ENCODE data around the gene NEUROD4. TPM values are rescaled to one million over a fixed set of nuclear protein-coding genes. Genes with fewer than 3 reads are reported as not detected.

The NEUROD4 gene
- total RNA-seq, 4 donors from 2014 or later, result not detected

- no peak overlapping the region for H3K27ac ChIP-seq
- TF ChIP-seq, protein P1, sequence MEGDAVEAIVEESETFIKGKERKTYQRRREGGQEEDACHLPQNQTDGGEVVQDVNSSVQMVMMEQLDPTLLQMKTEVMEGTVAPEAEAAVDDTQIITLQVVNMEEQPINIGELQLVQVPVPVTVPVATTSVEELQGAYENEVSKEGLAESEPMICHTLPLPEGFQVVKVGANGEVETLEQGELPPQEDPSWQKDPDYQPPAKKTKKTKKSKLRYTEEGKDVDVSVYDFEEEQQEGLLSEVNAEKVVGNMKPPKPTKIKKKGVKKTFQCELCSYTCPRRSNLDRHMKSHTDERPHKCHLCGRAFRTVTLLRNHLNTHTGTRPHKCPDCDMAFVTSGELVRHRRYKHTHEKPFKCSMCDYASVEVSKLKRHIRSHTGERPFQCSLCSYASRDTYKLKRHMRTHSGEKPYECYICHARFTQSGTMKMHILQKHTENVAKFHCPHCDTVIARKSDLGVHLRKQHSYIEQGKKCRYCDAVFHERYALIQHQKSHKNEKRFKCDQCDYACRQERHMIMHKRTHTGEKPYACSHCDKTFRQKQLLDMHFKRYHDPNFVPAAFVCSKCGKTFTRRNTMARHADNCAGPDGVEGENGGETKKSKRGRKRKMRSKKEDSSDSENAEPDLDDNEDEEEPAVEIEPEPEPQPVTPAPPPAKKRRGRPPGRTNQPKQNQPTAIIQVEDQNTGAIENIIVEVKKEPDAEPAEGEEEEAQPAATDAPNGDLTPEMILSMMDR (IDR thresholded peaks at IDR 0.05), result no peak
- TF ChIP-seq POLR2A (IDR thresholded peaks at IDR 0.05), result no peak
Measured at GRCh38 chr12:55039395-55040354, 19.9 kb downstream of the NEUROD4 start.

DNA sequence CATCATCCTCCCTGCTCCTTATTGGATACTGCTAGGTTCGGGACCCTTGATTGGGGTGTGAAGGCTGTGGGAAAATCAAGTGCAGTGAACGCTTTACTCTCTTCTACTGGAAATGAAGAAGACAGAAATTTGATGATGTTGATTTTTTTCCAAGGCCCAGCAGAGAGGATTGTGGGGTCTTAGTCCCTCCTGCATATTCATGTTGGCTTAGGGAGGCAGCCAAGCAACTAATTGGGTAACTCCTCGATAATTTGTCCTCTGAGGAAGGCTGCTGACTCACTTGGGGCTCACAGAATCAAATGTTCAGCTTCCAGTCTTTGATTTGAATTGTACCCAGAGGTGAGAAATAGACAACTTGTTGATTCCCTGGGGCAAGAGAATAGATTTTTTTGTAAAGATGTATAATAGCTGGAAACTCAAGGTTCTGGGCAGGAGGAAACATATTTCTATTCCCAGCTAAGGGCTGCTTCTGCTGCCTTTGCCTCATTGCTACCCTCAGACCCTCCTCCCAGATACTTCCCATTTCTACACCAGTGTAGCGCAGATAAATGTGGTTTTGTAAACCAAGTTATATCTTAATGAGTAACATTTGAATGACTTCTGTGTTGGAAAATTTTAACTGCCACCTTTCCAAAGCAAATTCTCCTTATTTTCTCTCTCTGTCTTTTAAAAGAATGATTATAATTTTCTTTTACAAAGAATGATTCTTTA is 21.7 kb downstream of the NEUROD4 start:
- Histone ChIP-seq H3K4me1 (no peaks in the 10 kb centered on the region), H3K9me3 (no peaks in the 10 kb centered on the region), H3K4me3 (no peak overlapping the region), H3K27me3 (no peaks in the 10 kb centered on the region), H3K36me3 (no peaks in the 10 kb centered on the region), H3K27ac (no peak overlapping the region)
- TF ChIP-seq POLR2A (IDR thresholded peaks at IDR 0.05), result no peak
- TF ChIP-seq, protein P1 (IDR thresholded peaks at IDR 0.05), result no peak
- no peak for DNase-seq

More at GRCh38 chr12:55039395-55040354, 19.9 kb downstream of the NEUROD4 start:
- Histone ChIP-seq H3K9me3 (no peaks in the 10 kb centered on the region), H3K4me1 (no peaks in the 10 kb centered on the region), H3K4me3 (no peak overlapping the region), H3K36me3 (no peaks in the 10 kb centered on the region), H3K27me3 (no peaks in the 10 kb centered on the region)
- no peak for DNase-seq

DNA sequence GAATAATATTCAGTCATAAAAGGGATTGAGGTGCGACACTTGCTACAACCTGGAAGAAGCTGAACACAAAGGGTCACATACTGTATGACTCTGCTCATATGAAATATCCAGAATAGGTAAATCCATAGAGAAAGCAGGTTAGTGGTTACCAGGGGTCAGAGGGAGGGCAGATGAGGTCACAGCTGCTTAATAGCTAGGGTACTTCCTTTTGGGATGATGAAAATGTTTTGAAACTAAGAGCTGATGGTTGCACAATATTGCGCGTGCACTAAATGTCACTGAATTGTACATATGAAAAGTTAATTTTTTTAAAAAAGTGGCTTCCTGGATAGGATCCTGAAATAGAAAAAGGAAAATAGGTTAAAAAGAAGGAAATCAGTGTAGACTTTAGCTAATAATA is 23.8 kb downstream of the NEUROD4 start:
- H3K4me3 ChIP-seq, result no peak overlapping the region
- no peak for DNase-seq
- TF ChIP-seq, protein P1 (IDR thresholded peaks at IDR 0.05), result no peak
- TF ChIP-seq POLR2A (IDR thresholded peaks at IDR 0.05), result no peak
- no peak overlapping the region for H3K27ac ChIP-seq
- no peaks in the 10 kb centered on the region for H3K9me3 ChIP-seq
- no peaks in the 10 kb centered on the region for H3K36me3 ChIP-seq
- H3K27me3 ChIP-seq, result no peaks in the 10 kb centered on the region
- H3K4me1 ChIP-seq, result no peaks in the 10 kb centered on the region

- Histone ChIP-seq H3K27me3 (no peaks in the 10 kb centered on the region), H3K4me3 (no peak overlapping the region), H3K36me3 (no peaks in the 10 kb centered on the region), H3K9me3 (no peaks in the 10 kb centered on the region), H3K4me1 (no peaks in the 10 kb centered on the region), H3K27ac (no peak overlapping the region)
- no peak for DNase-seq
- TF ChIP-seq, protein P1 (IDR thresholded peaks at IDR 0.05), result no peak
- no peak for TF ChIP-seq POLR2A (IDR thresholded peaks at IDR 0.05)
Measured at GRCh38 chr12:55044135-55044534, 24.4 kb downstream of the NEUROD4 start.

- H3K4me1 ChIP-seq, result no peaks in the 10 kb centered on the region
- TF ChIP-seq, protein P1 (IDR thresholded peaks at IDR 0.05), result no peak
- no peak for TF ChIP-seq POLR2A (IDR thresholded peaks at IDR 0.05)
- no peaks in the 10 kb centered on the region for H3K27me3 ChIP-seq
- no peaks in the 10 kb centered on the region for H3K9me3 ChIP-seq
- H3K4me3 ChIP-seq, result no peak overlapping the region
- no peak overlapping the region for H3K27ac ChIP-seq
- no peaks in the 10 kb centered on the region for H3K36me3 ChIP-seq
- no peak for DNase-seq
Measured at GRCh38 chr12:55049676-55050075, 29.9 kb downstream of the NEUROD4 start.
